HG03097 (cell line): Measurements from ENCODE around the gene TMEM54.
"Not testable (repeated sequence)": the region's sequence is repeated elsewhere in the genome, so short reads cannot be mapped to it uniquely, and the experiment has no call there.

Experiments
- ATAC-seq: cut with Tn5 transposase; IDR thresholded peaks from one replicate; pipeline ENCODE4 v1.9.1; 2021; ENCODE audit not compliant: unreplicated experiment, low FRiP score

TMEM54 gene

GRCh38 chr1:32919811-32920733 lies 18.9 kb upstream of the TMEM54 start:
- ATAC-seq, result no peak

- no peak for ATAC-seq
These were observed 17.0 kb upstream of the TMEM54 start for GRCh38 chr1:32918179-32918578.

- ATAC-seq, result no peak
These were observed 16.3 kb upstream of the TMEM54 start for GRCh38 chr1:32917521-32917920.

DNA sequence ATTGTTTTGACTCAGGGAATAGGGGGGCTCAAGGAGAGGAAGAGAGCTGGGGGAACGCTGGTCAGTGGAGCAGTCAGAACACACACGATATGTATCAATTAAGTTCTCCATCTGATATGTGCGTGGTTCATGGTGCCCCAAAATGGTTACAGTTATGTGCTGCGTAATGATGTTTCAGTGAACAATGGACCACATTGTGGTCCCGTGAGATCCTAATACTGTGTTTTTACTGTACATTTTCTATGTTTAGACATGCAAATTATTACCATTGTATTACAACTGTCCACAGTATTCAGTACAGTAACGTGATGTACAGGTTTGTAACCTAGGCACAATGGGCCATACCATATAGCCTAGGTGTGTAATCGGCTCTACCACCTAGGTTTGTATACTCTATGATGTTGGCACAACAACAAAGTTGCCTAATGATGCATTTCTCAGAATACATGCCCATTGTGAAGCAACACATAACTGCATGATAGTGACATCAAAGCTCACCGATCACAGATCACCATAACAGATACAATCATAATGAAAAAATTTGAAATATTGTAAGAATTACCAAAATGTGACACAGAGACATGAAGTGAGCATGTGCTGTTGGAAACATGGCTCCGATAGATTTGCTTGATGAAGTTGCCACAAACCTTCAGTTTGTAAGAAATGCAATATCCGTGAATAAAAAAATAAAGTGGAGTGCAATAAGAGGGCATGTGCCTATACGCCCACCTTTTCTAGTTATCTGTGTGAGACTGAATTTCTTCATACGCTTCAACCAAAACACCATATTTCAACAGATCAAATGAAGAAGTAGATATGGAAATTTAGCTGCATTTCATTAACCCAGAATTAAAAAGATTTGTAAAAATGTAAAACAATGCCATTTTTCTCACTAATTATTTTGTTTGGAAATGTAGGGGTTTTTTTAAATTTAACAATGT lies 14.8 kb upstream of the TMEM54 start:
- no peak for ATAC-seq

GRCh38 chr1:32910319-32910718 lies 9.1 kb upstream of the TMEM54 start:
- no peak for ATAC-seq

DNA sequence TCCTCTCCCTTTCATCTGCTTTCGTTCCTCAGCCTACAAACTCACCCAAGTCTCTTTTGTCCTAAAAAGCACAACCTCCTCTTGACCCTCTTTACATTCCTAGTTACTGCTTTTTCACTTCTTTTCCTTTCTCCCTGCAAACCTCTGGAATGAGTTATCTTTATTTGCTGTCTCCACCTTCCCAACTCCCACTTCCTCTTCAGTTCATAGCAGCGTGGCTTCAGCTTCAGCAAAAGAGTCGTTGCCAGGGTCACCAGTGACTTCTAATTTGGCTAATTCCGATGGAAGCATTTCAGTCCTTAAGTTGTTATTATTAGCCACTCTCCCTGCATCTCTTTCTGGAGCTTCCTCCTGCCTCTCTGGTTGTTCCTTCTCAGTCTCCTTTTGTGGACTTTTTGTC lies 6.2 kb upstream of the TMEM54 start:
- ATAC-seq, result no peak

GRCh38 chr1:32906654-32907053 lies 5.5 kb upstream of the TMEM54 start:
- no peak for ATAC-seq

GRCh38 chr1:32905588-32905987 lies 4.4 kb upstream of the TMEM54 start:
- not testable (repeated sequence) for ATAC-seq

- ATAC-seq, result no peak
These were observed 3.6 kb upstream of the TMEM54 start for GRCh38 chr1:32904797-32905196.

- no peak for ATAC-seq
These were observed 3.0 kb upstream of the TMEM54 start for GRCh38 chr1:32903991-32904785.

GRCh38 chr1:32902535-32902920 lies 1.3 kb upstream of the TMEM54 start:
- ATAC-seq, result no peak

GRCh38 chr1:32901823-32902534 lies 790 bp upstream of the TMEM54 start:
- no peak for ATAC-seq

- ATAC-seq, result no peak
These were observed 726 bp downstream of the TMEM54 start for GRCh38 chr1:32900371-32900955.

DNA sequence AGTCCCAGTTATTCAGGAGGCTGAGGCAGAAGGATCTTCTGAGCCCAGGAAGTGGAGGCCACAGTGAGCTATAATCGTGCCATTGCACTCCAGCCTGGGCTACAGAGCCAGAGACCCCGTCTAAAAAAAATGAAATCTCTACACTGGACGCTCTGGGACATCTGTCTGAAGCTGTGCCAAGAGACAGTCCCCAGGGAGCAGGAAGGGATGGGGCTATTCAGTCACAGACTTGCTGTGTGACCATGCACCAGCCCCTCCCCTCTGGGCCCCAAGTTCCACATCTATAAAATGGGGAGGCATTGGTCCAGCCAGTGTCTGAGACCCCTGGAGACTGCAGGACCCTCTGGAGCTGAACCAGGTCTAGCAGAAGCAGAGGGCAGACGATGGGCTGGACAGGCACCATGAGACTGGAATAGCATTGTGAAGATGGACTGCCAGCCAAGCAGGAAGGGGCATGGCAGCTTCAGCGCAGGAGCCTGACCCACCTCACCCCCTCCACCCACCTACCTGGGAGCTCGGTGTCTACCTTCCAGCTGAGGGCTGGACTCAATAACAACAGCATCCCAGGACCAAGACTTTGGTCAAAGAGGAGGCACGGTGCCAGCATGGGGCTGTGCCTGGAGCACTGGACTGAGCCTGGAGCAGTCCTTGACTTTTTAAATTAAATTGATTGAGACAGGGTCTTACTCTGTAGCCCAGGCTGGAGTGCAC lies 1.4 kb downstream of the TMEM54 start:
- no peak for ATAC-seq

DNA sequence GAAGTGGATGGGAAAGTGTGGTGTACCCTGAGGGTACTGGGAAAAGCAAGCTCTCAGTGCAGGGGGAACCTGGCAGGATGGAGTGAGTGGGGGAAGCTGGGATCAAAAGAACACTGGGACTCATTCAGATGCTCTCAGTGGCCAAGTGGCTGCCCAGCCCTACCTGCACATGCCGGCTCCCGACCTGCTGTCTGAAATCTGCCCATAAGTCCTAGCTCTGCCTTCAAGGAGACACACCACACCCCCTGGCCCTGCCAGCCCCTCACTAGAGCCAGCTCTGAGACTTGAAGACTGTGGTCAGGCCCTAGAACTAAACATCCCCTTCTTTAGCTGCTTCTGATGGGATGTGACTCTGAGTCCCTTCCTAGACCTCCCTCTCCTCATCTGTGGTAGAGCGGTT lies 2.2 kb downstream of the TMEM54 start:
- no peak for ATAC-seq

DNA sequence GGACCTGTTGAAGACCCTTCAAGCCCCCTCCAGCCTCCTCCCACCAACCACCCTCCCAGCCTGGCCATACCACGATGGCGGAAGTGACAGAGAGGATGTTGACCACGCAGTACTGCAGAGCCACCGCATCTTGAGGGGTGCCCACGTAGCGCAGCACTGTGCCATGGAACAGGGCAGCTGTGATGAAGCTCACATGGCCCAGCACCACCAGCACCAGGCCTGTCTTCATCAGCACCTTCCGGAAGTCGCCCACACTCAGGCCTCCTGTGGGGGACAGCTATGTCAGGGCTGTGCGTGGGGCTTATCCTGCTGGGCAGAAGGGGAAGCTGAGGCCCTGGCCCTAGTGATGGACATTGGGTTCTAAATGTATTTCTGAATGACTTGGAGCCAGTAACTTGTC lies 3.1 kb downstream of the TMEM54 start:
- ATAC-seq, result no peak

DNA sequence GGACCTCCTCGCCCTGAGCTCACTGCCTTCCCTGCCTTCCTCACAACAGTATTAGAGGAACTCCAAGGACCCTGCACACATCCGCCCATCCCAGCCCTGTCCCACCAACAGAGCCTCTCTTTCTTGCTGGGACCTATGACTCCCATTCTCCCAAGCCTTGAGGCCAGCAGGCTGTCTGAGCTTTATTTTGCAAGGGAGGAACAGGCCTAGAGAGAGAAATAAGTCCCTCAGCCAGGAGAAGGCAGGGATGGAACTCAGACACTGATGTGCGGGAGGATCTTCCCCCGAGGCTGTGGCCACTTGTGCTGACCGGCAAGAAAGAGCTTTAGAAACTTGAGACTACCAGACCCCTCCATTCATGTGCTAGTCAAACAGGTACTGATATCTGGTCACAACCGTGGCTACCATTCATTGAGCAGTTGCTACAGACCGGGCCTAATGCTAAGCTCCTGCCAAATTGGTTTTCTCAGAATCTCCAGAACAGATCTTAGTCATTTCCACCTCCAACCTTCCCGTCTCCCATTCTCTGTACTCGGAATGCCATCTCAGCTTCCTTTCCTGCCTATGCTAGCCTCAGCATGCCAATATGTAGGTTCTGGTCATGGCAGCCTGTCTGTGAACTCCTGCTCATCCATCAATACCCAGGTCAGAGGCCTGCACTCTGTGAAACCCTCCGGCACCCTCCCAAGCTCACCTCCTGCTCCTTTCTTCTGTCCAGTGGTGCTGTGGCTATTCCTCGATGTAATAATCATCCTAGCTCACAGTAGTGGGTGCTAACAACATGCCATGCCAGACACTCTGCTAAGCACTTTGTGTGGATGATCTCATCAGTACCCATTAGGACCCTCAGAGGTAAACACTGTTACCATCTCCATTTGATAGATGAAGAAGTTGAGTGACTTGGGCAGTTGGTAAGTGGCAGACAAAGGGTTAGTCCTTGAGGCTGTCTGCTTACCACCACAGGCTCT lies 3.8 kb downstream of the TMEM54 start:
- ATAC-seq, result no peak

DNA sequence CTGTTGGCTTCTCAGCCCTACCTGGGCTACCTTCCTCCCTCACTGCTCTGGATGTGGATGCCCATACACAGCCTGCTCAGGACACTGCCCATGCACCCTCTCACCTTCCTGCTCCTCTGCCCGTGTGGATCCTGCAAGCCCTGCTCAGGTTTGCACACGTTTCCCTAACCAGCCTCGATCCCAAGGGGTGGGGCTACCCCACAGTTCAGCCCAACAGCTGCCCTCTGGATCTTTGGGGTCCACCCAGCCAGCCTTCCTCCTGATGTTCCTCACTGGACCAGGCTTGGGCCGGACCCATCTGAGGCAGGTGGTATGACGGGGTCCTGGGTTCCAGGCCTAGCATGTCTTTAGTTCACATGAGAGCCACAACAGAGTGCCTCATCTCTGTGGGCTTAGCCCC lies 4.7 kb downstream of the TMEM54 start:
- no peak for ATAC-seq
